PC-9 (cell line): ENCODE measurements around the gene PXDN. TPM values are rescaled to one million over a fixed set of nuclear protein-coding genes. Genes with fewer than 3 reads are reported as not detected.
"Not testable (repeated sequence)": the region's sequence is repeated elsewhere in the genome, so short reads cannot be mapped to it uniquely, and the experiment has no call there.

Experiments
- BruUV-seq: library from RNA; stranded (reverse); fragments of 400-500 nt; replicated peaks from 2 replicates; lab custom pipeline; 2021; lab: Mats Ljungman, UMichigan
- CTCF ChIA-PET: fragments of 300-600 bp; sonication (Branson Sonifier 250); formaldehyde crosslinking; loops from one replicate; lab custom pipeline; 2022; ENCODE audit warnings: antibody characterized with exemption; lab: Charles Lee
- POLR2A ChIA-PET: fragments of 300-600 bp; sonication (Branson Sonifier 250); formaldehyde crosslinking; loops from one replicate; lab custom pipeline; 2022; ENCODE audit warnings: antibody characterized with exemption; ENCODE audit not compliant: unreplicated experiment; lab: Charles Lee
- DNase-seq, 2 experiments: peaks; one replicate each; pipeline versions ENCODE4 v3.0.0 to v3.0.0-alpha.2; 2015 to 2022; ENCODE audit warnings: mixed read lengths in 1 of 2
- H2AFZ ChIP-seq: fragments of 200-600 bp; sonication (generic); 2 replicates; pipeline ENCODE4 v1.8.1; 2017; ENCODE audit warnings: antibody characterized with exemption
- H3F3A ChIP-seq: fragments of 200-600 bp; sonication (generic); 2 replicates; pipeline ENCODE4 v1.8.1; 2017; ENCODE audit warnings: antibody characterized with exemption, mild to moderate bottlenecking, low read depth; ENCODE audit not compliant: insufficient read depth
- H3K27ac ChIP-seq: fragments of 200-600 bp; sonication (generic); 2 replicates; pipeline ENCODE4 v1.6.1; 2016; ENCODE audit warnings: mixed run types
- H3K27me3 ChIP-seq: fragments of 200-600 bp; sonication (generic); 2 replicates; pipeline ENCODE4 v1.6.1; 2016; ENCODE audit warnings: low read depth, mixed run types; ENCODE audit not compliant: insufficient read depth
- H3K36me3 ChIP-seq: fragments of 200-600 bp; sonication (generic); 2 replicates; pipeline ENCODE4 v1.6.1; 2016; ENCODE audit warnings: low read depth, mixed run types
- H3K4me1 ChIP-seq: fragments of 200-600 bp; sonication (generic); replicated peaks from 2 replicates; pipeline ENCODE4 v1.6.1; 2016; ENCODE audit warnings: mixed run types; ENCODE audit not compliant: insufficient read depth
- H3K4me2 ChIP-seq: fragments of 200-600 bp; sonication (generic); 2 replicates; pipeline ENCODE4 v1.6.1; 2017; ENCODE audit warnings: mixed run types
- H3K4me3 ChIP-seq: fragments of 200-600 bp; sonication (generic); 2 replicates; pipeline ENCODE4 v1.6.1; 2016; ENCODE audit warnings: mixed run types
- H3K79me2 ChIP-seq: fragments of 200-600 bp; sonication (generic); 2 replicates; pipeline ENCODE4 v1.6.1; 2017; ENCODE audit warnings: low read depth, mixed run types
- H3K9me2 ChIP-seq: fragments of 200-600 bp; sonication (generic); 2 replicates; pipeline ENCODE4 v1.8.1; 2017; ENCODE audit warnings: mild to moderate bottlenecking; ENCODE audit not compliant: insufficient read depth
- H3K9me3 ChIP-seq: fragments of 200-600 bp; sonication (generic); 2 replicates; pipeline ENCODE4 v1.8.1; 2016; ENCODE audit warnings: low read depth; ENCODE audit not compliant: insufficient read depth
- H4K20me1 ChIP-seq: fragments of 200-600 bp; sonication (generic); 2 replicates; pipeline ENCODE4 v1.8.1; 2017; ENCODE audit not compliant: insufficient read depth
- EZH2 ChIP-seq: fragments of 200-600 bp; sonication (generic); IDR thresholded peaks from 2 replicates; pipeline ENCODE4 v1.8.0; 2017; ENCODE audit warnings: antibody characterized with exemption, low read depth
- intact Hi-C: fragments of 100-400 bp; cut with micrococcal nuclease; formaldehyde crosslinking; loops from one replicate; pipeline ENCODE4 v1.10.0; 2022; ENCODE audit not compliant: unreplicated experiment
- total RNA-seq: library from RNA; stranded (reverse); gene quantifications from 2 replicates; pipeline ENCODE4 v1.2.3, GENCODE V29; 2021
- TF ChIP-seq, protein P1 (sequence below): fragments of 200-600 bp; sonication (generic); conservative IDR thresholded peaks from 2 replicates; pipeline ENCODE4 v1.6.1; 2017; ENCODE audit warnings: mixed run types, antibody characterized with exemption, mild to moderate bottlenecking, moderate library complexity

The PXDN gene
- total RNA-seq, 1 experiment from 2014 or later, result 91.1 TPM

DNA sequence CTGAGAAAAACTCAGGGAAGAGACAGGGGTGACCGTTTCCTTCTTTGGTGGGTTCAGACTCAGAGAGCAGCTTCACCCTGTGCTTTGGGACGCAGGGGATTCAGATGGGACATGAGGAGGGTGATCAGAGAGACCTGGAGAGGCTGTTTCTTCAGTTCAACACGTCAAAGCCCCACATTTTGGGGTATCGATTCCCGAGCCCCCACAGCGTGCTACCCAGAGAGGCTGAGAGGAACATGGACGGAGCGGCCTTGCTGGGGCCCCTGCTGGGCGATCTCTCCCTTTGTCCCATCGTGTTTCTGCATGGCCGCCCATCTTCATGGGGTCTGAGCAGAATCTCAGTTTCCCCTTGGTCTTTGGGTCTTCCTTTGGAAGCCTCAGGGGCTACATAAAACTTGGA, 38.2 kb upstream of the PXDN start:
- H3K27ac ChIP-seq, result no peak overlapping the region
- H3K9me3 ChIP-seq, result no peaks in the 10 kb centered on the region
- no peaks in the 10 kb centered on the region for H3K79me2 ChIP-seq
- no peaks in the 10 kb centered on the region for H4K20me1 ChIP-seq
- CTCF ChIA-PET, result no interaction called here
- no TSS peak for BruUV-seq
- H3K4me3 ChIP-seq, result no peak overlapping the region
- H3K4me2 ChIP-seq, result no peak overlapping the region
- H3K36me3 ChIP-seq, result no peaks in the 10 kb centered on the region
- H3K9me2 ChIP-seq, result no peaks in the 10 kb centered on the region
- H2AFZ ChIP-seq, result no peak overlapping the region
- H3F3A ChIP-seq, result no peaks in the 10 kb centered on the region
- TF ChIP-seq, protein P1, sequence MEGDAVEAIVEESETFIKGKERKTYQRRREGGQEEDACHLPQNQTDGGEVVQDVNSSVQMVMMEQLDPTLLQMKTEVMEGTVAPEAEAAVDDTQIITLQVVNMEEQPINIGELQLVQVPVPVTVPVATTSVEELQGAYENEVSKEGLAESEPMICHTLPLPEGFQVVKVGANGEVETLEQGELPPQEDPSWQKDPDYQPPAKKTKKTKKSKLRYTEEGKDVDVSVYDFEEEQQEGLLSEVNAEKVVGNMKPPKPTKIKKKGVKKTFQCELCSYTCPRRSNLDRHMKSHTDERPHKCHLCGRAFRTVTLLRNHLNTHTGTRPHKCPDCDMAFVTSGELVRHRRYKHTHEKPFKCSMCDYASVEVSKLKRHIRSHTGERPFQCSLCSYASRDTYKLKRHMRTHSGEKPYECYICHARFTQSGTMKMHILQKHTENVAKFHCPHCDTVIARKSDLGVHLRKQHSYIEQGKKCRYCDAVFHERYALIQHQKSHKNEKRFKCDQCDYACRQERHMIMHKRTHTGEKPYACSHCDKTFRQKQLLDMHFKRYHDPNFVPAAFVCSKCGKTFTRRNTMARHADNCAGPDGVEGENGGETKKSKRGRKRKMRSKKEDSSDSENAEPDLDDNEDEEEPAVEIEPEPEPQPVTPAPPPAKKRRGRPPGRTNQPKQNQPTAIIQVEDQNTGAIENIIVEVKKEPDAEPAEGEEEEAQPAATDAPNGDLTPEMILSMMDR, result no peak
- TF ChIP-seq EZH2, result no peak
- no peak for DNase-seq
- intact Hi-C loops, result no loop called here
- POLR2A ChIA-PET, result no interaction called here
- H3K27me3 ChIP-seq, result peaks cover 83% of the 10 kb centered on the region
- no peaks in the 10 kb centered on the region for H3K4me1 ChIP-seq

DNA sequence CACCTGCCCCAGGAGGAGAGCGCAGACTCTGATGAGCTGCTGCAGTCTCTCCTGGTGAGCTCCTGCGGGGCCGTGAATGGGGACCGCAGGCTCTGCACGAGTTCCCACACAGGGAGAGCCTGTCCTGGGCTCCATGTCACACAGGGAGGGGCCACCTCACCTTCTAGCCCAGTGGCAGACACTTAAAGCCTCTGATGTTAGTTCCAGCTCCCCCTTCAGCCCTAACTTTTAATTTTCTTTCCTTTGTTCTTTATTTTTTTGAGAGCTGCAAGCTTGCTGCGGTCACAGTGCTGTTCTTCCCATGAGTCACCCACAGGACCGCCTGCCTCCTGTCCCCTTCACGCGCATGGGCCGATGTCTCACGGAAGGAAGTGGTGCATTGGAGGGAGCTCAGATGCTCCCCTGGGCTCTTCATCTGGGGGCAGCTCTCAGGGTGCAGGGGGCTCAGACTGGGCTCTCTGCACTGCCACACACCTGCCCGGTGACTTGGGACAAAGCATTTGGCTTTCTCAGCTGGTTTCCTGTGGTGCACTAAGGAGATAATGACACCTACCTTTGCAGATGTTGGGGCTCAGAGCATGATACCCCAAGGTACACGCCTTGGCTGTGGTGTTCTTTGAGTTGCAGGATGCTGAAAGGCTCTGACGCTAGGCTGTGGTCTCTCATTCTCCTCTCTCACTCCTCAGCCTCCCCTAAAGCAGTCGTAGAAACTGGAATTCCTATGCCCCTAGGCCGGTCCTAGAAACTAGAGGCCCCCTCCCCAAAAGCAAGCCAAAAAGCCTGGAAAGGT, 37.2 kb upstream of the PXDN start:
- H3K4me2 ChIP-seq, result no peak overlapping the region
- H3K27ac ChIP-seq, result no peak overlapping the region
- H3K4me3 ChIP-seq, result no peak overlapping the region
- no peaks in the 10 kb centered on the region for H3K4me1 ChIP-seq
- no peaks in the 10 kb centered on the region for H3K9me3 ChIP-seq
- no peaks in the 10 kb centered on the region for H3K79me2 ChIP-seq
- TF ChIP-seq, protein P1, result no peak
- no peak for TF ChIP-seq EZH2
- no peaks in the 10 kb centered on the region for H3K36me3 ChIP-seq
- no peaks in the 10 kb centered on the region for H3K9me2 ChIP-seq
- BruUV-seq, result no TSS peak
- no peak for DNase-seq
- peaks cover 82% of the 10 kb centered on the region for H3K27me3 ChIP-seq
- H2AFZ ChIP-seq, result no peak overlapping the region
- intact Hi-C loops, result no loop called here
- CTCF ChIA-PET, result no interaction called here
- H4K20me1 ChIP-seq, result no peaks in the 10 kb centered on the region
- POLR2A ChIA-PET, result no interaction called here
- H3F3A ChIP-seq, result no peaks in the 10 kb centered on the region

DNA sequence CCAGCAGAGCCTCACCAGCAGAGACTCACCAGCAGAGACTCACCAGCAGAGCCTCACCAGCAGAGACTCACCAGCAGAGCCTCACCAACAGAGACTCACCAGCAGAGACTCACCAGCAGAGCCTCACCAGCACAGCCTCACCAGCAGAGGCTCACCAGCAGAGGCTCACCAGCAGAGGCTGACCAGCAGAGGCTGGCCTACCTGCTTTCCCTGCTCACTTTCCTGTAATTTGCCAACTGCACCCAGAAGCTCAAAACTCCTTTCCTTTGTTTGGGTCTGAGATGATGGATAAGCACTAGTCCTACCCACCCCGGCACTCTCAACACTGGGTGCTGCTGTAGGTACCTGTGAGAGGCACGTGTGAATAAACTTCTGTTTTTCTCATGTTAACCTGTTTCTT, 36.4 kb upstream of the PXDN start:
- Histone ChIP-seq H3K27ac (no peak overlapping the region), H3K9me2 (no peaks in the 10 kb centered on the region), H3K4me2 (no peak overlapping the region), H3K79me2 (no peaks in the 10 kb centered on the region), H3K9me3 (no peaks in the 10 kb centered on the region), H2AFZ (no peak overlapping the region), H4K20me1 (no peaks in the 10 kb centered on the region), H3K27me3 (peaks cover 77% of the 10 kb centered on the region), H3K36me3 (no peaks in the 10 kb centered on the region), H3K4me1 (no peaks in the 10 kb centered on the region; the same call in 1 of the 2 replicates), H3K4me3 (no peak overlapping the region), H3F3A (no peaks in the 10 kb centered on the region)
- POLR2A ChIA-PET, result no interaction called here
- intact Hi-C loops, result no loop called here
- BruUV-seq, result no TSS peak
- TF ChIP-seq EZH2, result no peak
- TF ChIP-seq, protein P1, result no peak
- CTCF ChIA-PET, result no interaction called here
- no peak for DNase-seq

DNA sequence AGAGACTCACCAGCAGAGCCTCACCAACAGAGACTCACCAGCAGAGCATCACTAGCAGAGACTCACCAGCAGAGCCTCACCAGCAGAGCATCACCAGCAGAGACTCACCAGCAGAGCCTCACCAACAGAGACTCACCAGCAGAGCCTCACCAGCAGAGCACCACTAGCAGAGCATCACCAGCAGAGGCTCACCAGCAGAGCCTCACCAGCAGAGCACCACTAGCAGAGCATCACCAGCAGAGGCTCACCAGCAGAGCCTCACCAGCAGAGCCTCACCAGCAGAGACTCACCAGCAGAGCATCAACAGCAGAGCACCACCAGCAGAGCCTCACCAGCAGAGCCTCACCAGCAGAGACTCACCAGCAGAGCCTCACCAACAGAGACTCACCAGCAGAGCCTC, 35.7 kb upstream of the PXDN start:
- H3K27ac ChIP-seq, H3K36me3 ChIP-seq, BruUV-seq, POLR2A ChIA-PET, H3K79me2 ChIP-seq, DNase-seq, H4K20me1 ChIP-seq, H2AFZ ChIP-seq, H3K4me3 ChIP-seq, H3F3A ChIP-seq, H3K9me2 ChIP-seq, H3K9me3 ChIP-seq, H3K4me2 ChIP-seq, CTCF ChIA-PET, intact Hi-C loops, H3K4me1 ChIP-seq: not testable (repeated sequence)
- peaks cover 72% of the 10 kb centered on the region for H3K27me3 ChIP-seq
